ENCODE measurements around the gene ADA.

ADA gene

GRCh38 chr20:44624152-44624551 lies 27.3 kb downstream of the ADA start:
- DNase-seq (ENCODE audit: low spot score): no peak

- DNase-seq (ENCODE audit: low spot score): no peak
Observed at GRCh38 chr20:44622501-44623270, 28.8 kb downstream of the ADA start.

- no peak for DNase-seq (ENCODE audit: low spot score)
Observed at GRCh38 chr20:44621939-44622338, 29.6 kb downstream of the ADA start.

GRCh38 chr20:44621325-44621724 lies 30.2 kb downstream of the ADA start:
- no peak for DNase-seq (ENCODE audit: low spot score)

GRCh38 chr20:44620030-44620429 lies 31.5 kb downstream of the ADA start:
- DNase-seq (ENCODE audit: low spot score): no peak

GRCh38 chr20:44619294-44619693 lies 32.2 kb downstream of the ADA start:
- no peak for DNase-seq (ENCODE audit: low spot score)

GRCh38 chr20:44618318-44618731 lies 33.2 kb downstream of the ADA start:
- no peak for DNase-seq (ENCODE audit: low spot score)

- DNase-seq (ENCODE audit: low spot score): no peak
Observed at GRCh38 chr20:44616604-44616964, 34.9 kb downstream of the ADA start.

- DNase-seq (ENCODE audit: low spot score): peak; percentile 96
Observed at GRCh38 chr20:44615876-44616603, 35.5 kb downstream of the ADA start.

GRCh38 chr20:44615169-44615791 lies 36.2 kb downstream of the ADA start:
- DNase-seq (ENCODE audit: low spot score): no peak

- no peak for DNase-seq (ENCODE audit: low spot score)
Observed at GRCh38 chr20:44614525-44614924, 37.0 kb downstream of the ADA start.

GRCh38 chr20:44613575-44613974 lies 37.9 kb downstream of the ADA start:
- no peak for DNase-seq (ENCODE audit: low spot score)

- DNase-seq (ENCODE audit: low spot score): no peak
Observed at GRCh38 chr20:44610313-44610962, 41.1 kb downstream of the ADA start.

- DNase-seq (ENCODE audit: low spot score): peak; percentile 89
Observed at GRCh38 chr20:44609516-44610312, 41.8 kb downstream of the ADA start.

GRCh38 chr20:44609006-44609515 lies 42.4 kb downstream of the ADA start:
- no peak for DNase-seq (ENCODE audit: low spot score)

- no peak for DNase-seq (ENCODE audit: low spot score)
Observed at GRCh38 chr20:44606725-44607441, 44.6 kb downstream of the ADA start.

GRCh38 chr20:44603327-44603726 lies 48.2 kb downstream of the ADA start:
- DNase-seq (ENCODE audit: low spot score): no peak

- DNase-seq (ENCODE audit: low spot score): peak; percentile 80
Observed at GRCh38 chr20:44601801-44602204, 49.7 kb downstream of the ADA start.

GRCh38 chr20:44601236-44601671 lies 50.2 kb downstream of the ADA start:
- no peak for DNase-seq (ENCODE audit: low spot score)

- DNase-seq (ENCODE audit: low spot score): no peak
Observed at GRCh38 chr20:44600758-44601201, 50.7 kb downstream of the ADA start.

GRCh38 chr20:44600301-44600700 lies 51.2 kb downstream of the ADA start:
- DNase-seq (ENCODE audit: low spot score): no peak

Data from pons (tissue), 1 donor.